GM20000 (cell line): ENCODE data around the gene KSR1.

Experiments
- DNase-seq: peaks from one replicate; pipeline ENCODE4 v3.0.0; 2012; ENCODE audit warnings: low spot score
- CTCF ChIP-seq: IDR thresholded peaks from 2 replicates; pipeline ENCODE4 v1.5.1; 2012; ENCODE audit warnings: mild to moderate bottlenecking, control low read depth; ENCODE audit errors: extremely low read depth, missing control alignments

Gene KSR1

GRCh38 chr17:27558341-27558740, 102.1 kb downstream of the KSR1 start:
- TF ChIP-seq CTCF: no peak
- DNase-seq: no peak

GRCh38 chr17:27558842-27559505, 102.7 kb downstream of the KSR1 start:
- no peak for TF ChIP-seq CTCF
- no peak for DNase-seq

- no peak for TF ChIP-seq CTCF
- no peak for DNase-seq
Measured at GRCh38 chr17:27559506-27560481, 103.5 kb downstream of the KSR1 start.

- no peak for DNase-seq
- no peak for TF ChIP-seq CTCF
Measured at GRCh38 chr17:27560668-27561067, 104.4 kb downstream of the KSR1 start.

DNA sequence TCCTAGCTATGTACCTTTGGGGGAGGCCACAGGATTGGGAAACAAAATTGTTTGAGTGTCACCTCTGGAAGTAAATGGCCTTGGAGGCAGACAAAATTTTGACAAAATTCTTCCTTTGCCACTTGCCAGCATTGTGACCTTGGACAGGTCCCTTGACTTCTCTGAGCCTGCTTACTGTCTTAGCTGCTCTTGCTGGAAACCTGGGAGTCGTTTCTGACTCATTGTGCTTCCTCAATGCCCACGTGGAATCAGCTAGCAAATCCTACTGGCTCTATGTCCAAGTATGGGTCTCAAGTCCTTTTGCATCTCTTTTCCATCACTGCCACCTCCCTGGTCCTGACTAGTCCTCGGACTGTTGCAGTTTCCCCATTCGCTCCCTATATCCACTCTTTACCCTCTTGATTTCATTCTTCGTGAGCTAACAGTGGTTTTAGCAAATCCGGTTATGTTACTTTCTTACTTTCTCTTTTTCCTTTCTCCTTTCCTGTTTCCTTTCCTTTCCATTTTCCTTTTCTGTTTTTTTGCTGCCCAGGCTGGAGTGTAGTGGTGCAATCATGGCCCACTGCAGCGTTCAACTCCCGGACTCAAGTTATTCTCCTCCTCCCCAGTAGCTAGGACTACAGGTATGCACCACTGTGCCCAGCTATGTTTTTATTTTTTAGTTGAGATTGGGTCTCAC, 106.7 kb downstream of the KSR1 start:
- no peak for DNase-seq
- no peak for TF ChIP-seq CTCF

DNA sequence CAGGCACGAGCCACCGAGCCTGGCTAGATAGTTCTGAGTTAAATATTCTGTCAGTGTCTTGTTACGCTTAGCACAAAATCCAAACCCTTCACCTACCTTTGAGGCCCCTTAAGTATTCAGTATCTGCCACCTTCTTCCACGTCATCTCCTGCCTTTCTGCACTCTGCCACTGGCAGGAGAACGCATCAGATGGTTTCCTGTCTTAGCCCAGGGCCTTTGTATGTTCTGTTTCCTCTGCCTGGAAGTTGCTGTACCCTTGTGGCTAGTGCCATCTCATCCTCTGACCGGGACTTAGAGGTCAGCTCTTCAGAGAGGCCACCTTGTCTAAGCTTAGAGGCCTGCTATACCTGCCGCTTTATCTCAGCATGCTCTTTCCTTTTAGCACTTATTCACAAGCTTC, 107.3 kb downstream of the KSR1 start:
- TF ChIP-seq CTCF: no peak
- no peak for DNase-seq

GRCh38 chr17:27564463-27564862, 108.2 kb downstream of the KSR1 start:
- TF ChIP-seq CTCF: no peak
- no peak for DNase-seq
